ENCODE measurements around the gene RAD51B.

DNA sequence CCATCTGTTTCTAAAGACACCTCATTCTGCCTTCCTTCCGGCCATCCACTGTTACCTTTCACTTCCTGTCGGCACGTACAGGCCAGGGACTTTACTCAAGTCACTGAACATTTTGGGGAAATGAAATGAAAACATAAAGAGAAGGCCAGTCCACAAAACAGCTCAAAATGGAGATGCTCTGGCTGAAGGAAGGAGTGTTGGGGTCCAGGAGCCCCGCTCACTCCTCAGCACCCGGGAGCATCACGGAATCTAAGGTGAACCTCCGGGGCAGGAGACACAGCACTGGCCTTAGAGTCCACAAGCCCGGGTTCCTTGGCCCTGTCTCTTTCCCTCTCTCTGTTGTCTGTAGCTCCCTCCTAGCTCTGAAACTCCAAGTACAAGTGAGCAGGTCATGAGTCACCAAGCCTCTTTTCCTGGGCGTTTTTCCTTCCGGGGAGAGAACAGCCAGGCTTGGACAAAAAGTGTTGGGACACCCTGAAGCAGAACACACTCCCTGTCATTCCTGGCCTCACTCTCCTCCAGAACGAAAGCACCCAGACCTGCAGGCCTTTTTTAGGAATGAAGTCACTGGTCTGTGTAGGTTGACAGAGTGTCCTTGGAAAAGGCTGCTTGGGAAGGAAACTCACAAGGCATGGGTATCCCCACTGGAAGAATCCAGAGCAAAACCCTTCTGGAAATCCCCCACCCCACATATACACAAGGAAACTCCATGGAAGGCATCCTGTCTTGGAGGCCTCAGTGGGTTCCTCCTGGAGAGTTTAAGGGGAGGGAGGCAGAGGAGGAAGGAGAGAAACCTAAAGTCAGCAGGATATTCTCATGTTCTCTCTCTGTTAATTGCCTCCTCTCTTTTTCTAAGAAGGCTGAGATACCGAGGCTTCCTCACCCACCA is 728.0 kb downstream of the RAD51B start:
- TF ChIP-seq, protein P1, sequence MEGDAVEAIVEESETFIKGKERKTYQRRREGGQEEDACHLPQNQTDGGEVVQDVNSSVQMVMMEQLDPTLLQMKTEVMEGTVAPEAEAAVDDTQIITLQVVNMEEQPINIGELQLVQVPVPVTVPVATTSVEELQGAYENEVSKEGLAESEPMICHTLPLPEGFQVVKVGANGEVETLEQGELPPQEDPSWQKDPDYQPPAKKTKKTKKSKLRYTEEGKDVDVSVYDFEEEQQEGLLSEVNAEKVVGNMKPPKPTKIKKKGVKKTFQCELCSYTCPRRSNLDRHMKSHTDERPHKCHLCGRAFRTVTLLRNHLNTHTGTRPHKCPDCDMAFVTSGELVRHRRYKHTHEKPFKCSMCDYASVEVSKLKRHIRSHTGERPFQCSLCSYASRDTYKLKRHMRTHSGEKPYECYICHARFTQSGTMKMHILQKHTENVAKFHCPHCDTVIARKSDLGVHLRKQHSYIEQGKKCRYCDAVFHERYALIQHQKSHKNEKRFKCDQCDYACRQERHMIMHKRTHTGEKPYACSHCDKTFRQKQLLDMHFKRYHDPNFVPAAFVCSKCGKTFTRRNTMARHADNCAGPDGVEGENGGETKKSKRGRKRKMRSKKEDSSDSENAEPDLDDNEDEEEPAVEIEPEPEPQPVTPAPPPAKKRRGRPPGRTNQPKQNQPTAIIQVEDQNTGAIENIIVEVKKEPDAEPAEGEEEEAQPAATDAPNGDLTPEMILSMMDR (conservative IDR thresholded peaks at IDR 0.05), result no peak
- TF ChIP-seq ZFX (IDR thresholded peaks at IDR 0.05), result no peak

All from C4-2B (cell line).